GM18526 (cell line): ENCODE data around the gene PLEKHH3.

Source experiments
- POLR2A ChIP-seq: IDR thresholded peaks from 3 replicates; pipeline ENCODE4 v1.6.1; 2011; ENCODE audit not compliant: insufficient read length; ENCODE audit errors: extremely low read depth

Gene PLEKHH3

DNA sequence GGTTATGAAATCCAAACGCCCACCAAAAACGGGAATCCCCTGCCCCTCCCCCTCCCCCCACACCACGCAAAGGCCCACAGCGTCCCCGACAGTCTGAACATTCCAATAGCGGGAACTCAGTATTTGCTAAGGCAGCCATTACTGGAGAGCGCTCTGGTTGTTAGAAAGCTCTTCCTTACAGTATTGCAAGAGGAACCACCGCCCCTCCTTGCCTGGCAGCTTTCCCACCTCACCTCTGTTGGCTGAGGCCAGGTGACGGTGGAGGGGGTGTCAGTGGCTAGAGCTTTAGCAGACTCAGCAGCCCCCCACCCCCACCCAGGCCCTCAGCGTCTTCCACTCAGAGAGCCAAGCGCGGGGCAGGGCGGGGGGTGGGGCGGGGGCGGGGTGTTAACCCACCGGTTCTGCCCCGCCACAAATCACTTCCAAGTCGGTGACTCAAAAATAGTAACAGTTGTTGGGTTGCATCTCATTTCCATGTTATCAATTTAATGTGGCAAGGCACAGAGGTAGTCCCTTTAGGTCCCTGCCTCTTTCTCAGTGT, 2.2 kb upstream of the PLEKHH3 start:
- TF ChIP-seq POLR2A: peak; percentile 23

DNA sequence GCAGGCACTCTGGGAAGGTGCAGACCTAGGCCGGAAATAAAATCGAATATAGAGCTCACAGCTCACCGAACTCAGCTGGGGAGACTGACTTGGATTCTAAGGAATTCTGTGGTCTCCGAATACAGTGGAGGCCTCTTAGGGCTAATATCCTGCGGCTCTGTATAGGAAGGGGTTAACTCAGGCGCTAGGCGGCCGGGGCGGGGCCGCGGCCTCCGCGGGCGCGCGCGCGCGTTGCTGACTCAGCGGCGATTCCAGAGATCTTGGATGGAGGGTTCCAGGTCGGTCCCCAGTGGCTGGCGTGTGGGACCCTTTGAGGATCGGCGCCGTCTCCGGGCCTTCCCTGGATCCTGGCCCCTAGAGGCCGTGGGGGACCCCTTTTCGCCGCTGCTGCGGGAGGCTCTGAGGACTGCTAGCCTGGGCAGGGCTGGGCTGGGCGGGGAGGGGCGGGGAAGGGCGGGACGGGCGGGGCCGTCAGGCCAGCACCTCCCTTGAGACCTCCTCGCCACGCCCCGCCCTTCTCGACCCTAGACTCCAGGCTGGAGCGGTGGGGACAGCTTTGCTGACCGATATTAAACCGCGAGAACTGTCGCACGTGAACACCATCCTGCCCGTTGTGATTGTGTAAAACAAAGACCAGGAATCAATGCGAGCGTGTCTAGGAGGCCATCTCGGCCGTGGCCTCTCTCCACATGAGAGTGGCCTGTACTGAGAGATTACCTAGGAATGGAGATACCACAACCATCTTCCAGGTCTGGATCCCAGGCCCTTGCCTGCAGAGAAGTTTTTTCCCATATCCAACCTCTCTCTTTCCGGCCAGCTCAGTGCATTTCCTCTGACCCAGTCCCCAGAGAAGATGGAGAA, 1.4 kb upstream of the PLEKHH3 start:
- TF ChIP-seq POLR2A: peak; percentile 71

DNA sequence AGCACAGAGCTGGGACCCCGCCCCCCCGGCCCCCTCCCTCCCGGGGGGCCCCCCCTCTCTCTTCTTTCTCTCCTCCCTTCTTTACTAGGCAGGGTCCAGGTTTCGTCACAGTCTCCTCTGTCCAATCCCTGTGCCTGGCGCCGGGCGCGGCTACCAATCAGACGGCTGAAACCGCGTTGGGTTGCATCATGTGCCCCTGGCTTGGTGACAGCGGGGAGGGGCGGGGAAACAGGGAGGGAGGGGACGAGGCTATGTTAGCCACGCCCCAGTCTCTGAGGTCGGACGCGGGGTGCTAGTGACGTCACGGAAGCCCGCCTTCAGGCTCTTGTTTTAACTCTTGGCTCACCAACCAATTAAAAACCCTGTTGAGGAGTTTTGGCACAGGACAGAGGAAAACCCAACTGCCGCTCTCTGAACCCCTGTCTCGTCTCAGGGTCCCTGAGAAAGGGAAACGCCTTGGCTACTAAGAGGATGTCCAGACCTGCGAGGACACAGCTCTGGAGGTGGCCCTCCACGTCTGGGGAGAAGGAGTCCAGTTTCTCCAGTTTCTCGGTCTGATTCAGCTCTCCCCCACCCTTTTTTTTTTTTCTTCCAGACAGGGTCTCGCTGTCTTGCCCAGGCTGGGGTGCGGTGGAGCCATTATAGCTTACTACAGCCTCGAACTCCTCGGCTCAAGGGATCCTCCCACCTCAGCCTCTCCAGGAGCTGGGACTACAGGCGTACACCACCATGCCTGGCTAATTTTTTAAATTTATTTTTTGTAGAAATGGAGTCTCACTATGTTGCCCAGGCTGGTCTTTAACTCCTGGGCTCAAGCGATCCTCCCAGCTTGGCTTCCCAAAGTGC, 441 bp upstream of the PLEKHH3 start:
- TF ChIP-seq POLR2A: peak; percentile 16

DNA sequence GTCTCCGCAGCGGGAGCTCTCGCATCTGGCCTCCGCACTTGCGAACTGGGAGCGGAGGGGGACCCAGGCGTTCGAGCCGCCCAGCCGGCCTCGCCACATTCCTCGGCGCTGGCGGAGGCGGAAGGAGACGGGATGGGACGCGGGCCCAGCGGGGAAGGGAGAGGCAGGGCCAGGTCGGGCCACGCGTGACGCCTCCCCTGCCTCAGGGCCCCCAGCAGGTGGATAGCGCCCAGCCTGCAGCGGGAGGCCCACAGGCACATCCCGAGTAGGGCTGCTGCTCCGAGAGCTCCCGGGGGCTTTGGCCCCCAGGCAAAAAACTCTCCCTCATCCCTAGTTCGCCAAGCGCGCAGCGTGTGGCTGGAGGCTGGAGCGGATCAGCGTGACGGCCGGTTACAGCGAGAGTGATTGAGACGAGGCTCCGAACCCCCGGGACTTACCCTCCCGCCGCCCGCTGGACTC, 800 bp downstream of the PLEKHH3 start:
- TF ChIP-seq POLR2A: no peak

DNA sequence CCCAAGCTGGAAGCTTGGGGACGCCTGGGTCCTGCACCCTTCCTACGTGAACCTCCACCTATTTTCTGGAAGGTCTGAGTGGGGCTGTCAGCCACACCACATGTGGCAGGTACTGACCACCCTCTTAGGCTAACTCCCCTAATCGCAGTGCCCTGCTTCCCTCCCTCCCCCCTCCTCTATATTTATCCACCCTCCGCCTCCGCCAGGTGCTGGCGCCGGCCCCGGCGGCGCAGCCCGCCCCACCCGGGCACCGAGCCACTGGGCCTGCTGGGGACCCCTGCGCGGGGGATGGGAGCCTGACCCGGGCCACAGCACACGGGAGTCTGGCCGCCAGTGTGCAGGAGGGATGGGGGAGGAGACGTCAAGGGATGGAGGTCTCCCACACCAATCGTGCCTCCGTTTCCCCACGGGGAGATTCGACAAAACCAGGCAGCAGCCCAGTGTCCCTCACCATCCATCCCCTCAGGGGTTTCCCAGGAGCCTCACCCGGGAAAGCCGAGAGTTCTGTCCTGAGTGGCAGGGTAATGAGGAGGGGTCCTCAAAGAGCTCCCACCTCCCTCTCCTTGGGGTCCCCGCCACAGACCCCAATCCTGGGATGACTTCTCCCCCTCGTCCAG, 1.3 kb downstream of the PLEKHH3 start:
- no peak for TF ChIP-seq POLR2A

DNA sequence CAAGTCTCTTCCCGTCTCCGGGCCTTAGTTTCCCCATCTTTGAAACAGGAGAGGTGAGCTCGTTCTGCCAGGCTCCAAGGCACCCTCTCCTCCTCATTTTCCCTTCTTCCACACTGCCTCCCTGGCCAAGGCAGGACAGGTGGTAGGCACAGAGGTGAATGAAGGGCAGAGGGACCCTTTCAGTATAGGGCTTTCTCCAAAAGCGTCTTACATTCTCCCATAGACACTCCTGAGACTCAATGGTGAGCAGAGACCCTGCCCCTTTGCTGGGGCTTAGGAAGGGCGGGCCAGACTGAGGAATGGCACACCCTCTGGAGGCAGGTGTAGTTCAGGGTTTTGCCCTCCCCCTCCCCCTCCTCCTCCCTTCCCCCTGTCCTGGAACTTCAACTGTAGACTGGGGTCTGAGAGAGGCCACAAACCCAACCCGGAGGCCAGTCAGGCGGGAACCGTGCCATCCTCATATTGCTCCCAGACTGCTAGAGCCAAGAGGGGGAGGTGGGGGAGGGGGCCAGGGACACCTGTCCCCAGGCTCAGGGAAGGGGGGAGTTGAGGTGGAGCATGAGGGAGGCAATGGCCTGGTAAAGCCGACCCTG, 1.9 kb downstream of the PLEKHH3 start:
- TF ChIP-seq POLR2A: no peak

DNA sequence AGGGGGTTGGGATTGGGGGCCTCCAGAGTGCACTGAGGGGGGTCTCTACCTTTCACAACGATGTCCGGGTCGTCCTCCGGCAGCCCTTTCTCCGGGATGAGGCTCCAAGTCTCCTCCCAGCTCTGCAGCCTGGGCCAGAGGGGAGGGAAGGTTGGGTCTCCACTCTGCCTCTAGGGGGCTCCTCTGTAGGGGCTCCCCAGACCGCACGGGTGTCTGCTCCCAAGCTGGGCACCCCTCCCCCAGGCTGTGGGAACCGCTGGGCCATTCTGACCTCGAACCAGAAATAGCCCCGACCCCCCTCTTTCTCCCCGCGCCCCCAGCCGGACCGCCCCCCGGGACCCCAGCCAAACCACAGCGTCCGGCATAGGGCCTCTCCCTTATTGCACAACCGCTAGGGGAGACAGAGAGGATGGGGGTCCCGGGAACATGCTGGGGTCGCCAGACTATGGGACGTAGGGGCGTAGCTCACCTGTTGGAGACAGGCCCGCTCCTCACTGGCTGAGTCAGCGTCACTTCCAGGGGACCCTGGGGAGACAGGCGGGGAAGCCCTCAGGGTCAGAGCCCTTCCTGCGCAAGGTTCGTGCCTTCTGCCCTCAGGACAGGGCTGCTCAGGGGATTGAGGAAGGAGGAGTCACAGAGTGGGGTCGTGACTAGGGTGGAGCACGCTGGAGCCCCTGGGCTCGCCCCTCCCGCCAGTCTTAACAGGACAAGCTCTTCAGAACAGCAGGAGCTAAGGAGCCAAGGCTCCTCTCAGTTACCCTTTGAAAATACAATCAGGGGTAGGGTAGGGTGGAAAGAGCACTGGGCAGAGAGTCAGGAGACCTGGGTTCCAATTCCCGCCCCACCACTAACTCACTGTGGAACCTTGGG, 2.7 kb downstream of the PLEKHH3 start:
- no peak for TF ChIP-seq POLR2A

DNA sequence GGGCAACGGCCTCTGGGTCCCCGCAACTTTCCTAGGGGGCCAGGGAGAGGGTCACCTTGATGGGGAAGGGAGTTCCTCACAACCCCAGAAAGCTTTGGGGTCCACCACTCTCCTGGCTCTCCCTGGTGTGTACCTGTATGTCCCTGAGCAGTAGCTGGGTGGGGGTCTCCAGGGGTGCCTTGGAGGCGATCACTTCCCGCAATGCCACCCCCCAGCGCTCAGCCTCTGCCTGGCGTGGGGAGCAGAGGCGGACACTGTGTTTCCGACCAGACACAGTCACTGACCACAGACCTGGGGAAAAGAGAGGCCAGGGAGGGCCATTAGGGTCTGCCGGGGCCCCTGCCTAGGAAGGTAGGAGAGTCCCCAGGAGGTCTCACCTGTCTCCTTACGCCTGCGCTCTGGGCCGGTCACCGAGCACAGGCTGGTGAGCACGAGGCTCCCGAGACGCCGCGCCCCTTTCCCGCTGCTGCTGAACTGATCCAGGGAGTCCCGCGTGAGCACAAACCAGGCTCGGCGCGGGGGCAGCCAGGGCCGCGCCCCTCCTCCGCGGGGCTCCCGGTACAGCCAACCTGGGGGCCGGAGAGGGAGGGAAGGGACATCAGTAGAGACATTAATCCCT, 3.4 kb downstream of the PLEKHH3 start:
- no peak for TF ChIP-seq POLR2A

DNA sequence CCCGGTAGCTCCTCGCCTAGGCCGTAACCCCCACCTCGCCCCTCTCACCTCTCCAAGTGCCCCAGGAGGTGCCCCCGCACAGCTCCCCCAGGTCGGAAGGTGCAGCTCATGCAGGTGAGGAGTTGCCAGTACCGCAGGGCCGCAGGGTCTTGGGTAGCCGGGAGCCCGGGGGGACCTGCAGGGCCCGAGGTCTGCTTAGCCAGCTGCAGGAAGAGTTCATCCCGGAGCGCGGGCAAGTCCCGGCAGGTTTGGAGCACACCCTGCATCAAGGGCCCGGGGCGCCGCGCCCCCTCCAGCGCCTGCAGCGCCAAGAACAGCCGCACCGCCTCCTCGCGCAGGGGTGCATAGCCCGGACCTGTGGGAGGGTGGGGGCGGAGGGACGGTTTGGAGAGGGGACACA, 4.8 kb downstream of the PLEKHH3 start:
- TF ChIP-seq POLR2A: no peak

DNA sequence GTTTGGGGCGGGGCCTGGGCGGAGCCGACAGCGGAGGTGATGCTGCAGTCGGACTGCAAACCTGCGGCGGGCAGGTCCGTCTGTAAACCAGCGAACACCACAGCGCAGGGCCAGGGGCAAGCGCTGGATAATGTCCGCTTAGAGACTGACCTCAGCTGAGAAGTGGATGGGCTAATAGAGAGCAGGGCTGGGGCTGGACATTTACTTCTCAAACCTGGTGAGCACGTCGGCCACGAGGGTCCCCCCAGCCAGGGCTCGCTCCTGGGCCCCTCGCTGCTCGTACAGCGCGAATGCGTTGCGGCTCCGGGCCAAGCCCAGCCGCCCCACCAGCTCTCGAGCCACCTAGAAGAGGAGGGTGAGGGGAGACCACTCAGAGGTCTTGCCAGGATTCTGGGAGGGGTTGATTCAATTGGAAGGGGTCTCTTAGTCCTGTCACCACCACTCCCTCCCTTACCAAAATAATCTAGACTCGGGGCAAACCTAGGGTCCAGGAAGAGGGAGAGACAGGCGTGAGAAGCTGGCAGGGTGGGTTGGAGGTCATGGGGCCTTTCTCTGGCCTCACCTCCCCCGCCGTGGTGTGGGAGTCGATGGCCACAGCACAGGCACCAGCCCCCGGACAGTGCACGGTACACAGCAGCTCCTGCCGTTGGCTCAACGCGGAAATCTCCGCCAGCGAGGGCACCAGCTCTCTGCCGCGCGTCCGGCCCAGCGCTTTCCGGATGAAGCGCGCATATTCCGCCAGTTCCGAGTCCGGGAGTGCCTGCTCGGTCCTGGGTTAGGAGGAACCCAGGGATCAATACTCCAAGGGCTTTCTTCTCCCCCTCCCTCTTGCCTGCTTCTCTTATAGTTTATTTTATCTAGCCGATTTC, 5.8 kb downstream of the PLEKHH3 start:
- no peak for TF ChIP-seq POLR2A

DNA sequence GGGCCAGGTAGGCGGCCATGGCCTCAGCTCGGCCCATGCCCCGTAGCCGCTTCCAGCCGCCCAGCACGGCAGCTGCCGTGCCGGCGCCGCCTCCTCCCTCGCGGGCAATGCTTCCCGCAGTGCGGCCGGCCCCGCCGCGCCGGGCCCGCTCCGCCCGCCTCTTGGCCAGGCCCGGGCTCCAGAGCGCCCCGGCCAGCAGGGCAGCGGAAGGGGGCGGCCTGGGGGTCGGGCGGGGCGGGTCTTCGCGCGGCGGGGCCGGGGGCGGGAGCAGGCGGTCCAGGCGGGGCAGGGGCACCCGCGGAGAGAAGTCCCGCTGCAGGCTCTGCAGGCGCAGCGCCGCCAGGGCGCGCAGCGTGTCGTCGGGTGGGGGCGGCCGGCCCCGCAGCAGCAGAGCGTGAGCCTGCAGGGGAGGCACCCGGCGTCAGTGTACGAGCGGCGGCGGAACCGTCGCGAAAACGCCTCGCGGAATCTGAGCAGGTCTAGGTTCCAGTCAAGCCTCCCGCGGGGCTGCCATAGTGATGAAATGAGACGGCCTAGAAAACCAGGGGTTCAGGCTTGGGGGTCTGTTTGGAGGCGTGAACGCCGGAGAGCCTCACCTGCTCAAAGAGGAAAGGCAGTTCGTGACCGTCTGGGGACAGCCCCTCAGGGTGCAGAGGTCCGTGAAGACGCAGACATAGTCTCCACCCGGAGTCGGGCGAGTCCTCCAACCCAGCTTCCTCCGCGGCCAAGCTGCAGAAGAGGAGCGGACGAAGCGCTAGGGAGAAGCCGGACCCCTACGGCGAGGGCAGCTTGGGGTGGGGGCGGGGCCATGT, 6.6 kb downstream of the PLEKHH3 start:
- TF ChIP-seq POLR2A: no peak

DNA sequence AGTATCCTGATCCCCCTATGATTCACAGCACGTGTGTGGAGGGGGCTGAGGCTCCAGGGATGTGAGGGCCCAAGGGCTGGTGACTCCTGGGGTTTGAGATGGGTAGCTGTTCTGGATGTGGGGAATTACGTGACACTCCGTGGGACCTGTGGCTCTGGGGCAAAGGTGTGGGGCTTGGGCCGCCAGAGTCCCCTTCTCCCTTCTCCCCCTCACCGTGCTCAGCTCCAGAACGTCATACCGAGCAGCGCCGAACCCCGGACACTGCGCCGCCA, 7.2 kb downstream of the PLEKHH3 start:
- TF ChIP-seq POLR2A: no peak
